WTC11 (cell line): ENCODE results near the gene RHPN2. TPM values are rescaled to one million over a fixed set of nuclear protein-coding genes. Genes with fewer than 3 reads are reported as not detected.

Source experiments
- ATAC-seq: fragments of 200-7000 bp; cut with Tn5 transposase; 2 replicates; pipeline ENCODE4 v1.10.0; 2021; ENCODE audit warnings: mild to moderate bottlenecking, moderate library complexity
- CTCF ChIA-PET: fragments of 300-600 bp; sonication (Branson Sonifier 250); formaldehyde crosslinking; loops from one replicate; lab custom pipeline; 2021; ENCODE audit warnings: antibody characterized with exemption; lab: Charles Lee
- POLR2A ChIA-PET: fragments of 350-600 bp; sonication (Branson Sonifier 250); formaldehyde crosslinking; loops from one replicate; lab custom pipeline; 2021; ENCODE audit warnings: antibody characterized with exemption; lab: Charles Lee
- DNase-seq: peaks from one replicate; pipeline ENCODE4 v3.0.0; 2021; ENCODE audit warnings: low spot score
- H3K27ac Mint-ChIP-seq: 2 replicates; pipeline ENCODE4 v1.8.0; 2021; ENCODE audit warnings: mixed read lengths
- H3K27me3 Mint-ChIP-seq: 2 replicates; pipeline ENCODE4 v1.8.0; 2021; ENCODE audit warnings: low read depth, mild to moderate bottlenecking, moderate library complexity, mixed read lengths
- H3K36me3 Mint-ChIP-seq: 2 replicates; pipeline ENCODE4 v1.8.0; 2021; ENCODE audit warnings: mixed read lengths
- H3K4me1 Mint-ChIP-seq: 2 replicates; pipeline ENCODE4 v1.8.0; 2022; ENCODE audit warnings: mixed read lengths
- H3K4me3 Mint-ChIP-seq: 2 replicates; pipeline ENCODE4 v1.8.0; 2021; ENCODE audit warnings: mild to moderate bottlenecking, moderate library complexity, mixed read lengths
- H3K9me3 Mint-ChIP-seq: 2 replicates; pipeline ENCODE4 v1.8.0; 2021; ENCODE audit warnings: mixed read lengths
- CREM ChIP-seq: sonication (generic); formaldehyde crosslinking; IDR thresholded peaks from 2 replicates; pipeline ENCODE4 v1.8.1; 2022; ENCODE audit warnings: mild to moderate bottlenecking, missing genetic modification reagents, moderate library complexity
- ESRRA ChIP-seq: sonication (generic); formaldehyde crosslinking; IDR thresholded peaks from 2 replicates; pipeline ENCODE4 v1.8.1; 2022; ENCODE audit warnings: mild to moderate bottlenecking, missing genetic modification reagents, borderline replicate concordance
- ETV6 ChIP-seq: sonication (generic); formaldehyde crosslinking; IDR thresholded peaks from 2 replicates; pipeline ENCODE4 v1.8.1; 2022; ENCODE audit warnings: mild to moderate bottlenecking, missing genetic modification reagents
- MXD4 ChIP-seq: fragments of 250-450 bp; sonication (Bioruptor Pico); IDR thresholded peaks from 2 replicates; pipeline ENCODE4 v1.8.0; 2021; ENCODE audit warnings: mild to moderate bottlenecking, moderate library complexity, borderline replicate concordance
- MYBL2 ChIP-seq: sonication (generic); formaldehyde crosslinking; IDR thresholded peaks from 2 replicates; pipeline ENCODE4 v1.8.1; 2023; ENCODE audit warnings: mild to moderate bottlenecking, moderate library complexity, missing genetic modification reagents
- TEAD4 ChIP-seq: sonication (generic); formaldehyde crosslinking; IDR thresholded peaks from 2 replicates; pipeline ENCODE4 v1.8.0; 2022; ENCODE audit warnings: mild to moderate bottlenecking, missing genetic modification reagents
- ZNF138 ChIP-seq: sonication (generic); formaldehyde crosslinking; conservative IDR thresholded peaks from 2 replicates; pipeline ENCODE4 v1.8.1; 2022; ENCODE audit warnings: mild to moderate bottlenecking, moderate library complexity, missing genetic modification reagents
- ZNF671 ChIP-seq: fragments of 250-450 bp; sonication (Bioruptor Pico); IDR thresholded peaks from 2 replicates; pipeline ENCODE4 v1.8.0; 2021; ENCODE audit warnings: mild to moderate bottlenecking
- total RNA-seq: library from RNA; stranded (reverse); gene quantifications from 3 replicates; pipeline ENCODE4 v1.2.3, GENCODE V29; 2021
- TF ChIP-seq, protein P1 (sequence below): sonication (generic); formaldehyde crosslinking; IDR thresholded peaks from 2 replicates; pipeline ENCODE4 v1.8.0; 2023; ENCODE audit warnings: missing genetic modification reagents
- TF ChIP-seq, protein P2 (sequence below): sonication (generic); formaldehyde crosslinking; IDR thresholded peaks from 2 replicates; pipeline ENCODE4 v1.8.1; 2023; ENCODE audit warnings: mild to moderate bottlenecking, missing genetic modification reagents, borderline replicate concordance
- TF ChIP-seq, protein P3 (sequence below): sonication (generic); formaldehyde crosslinking; IDR thresholded peaks from 2 replicates; pipeline ENCODE4 v1.8.1; 2023; ENCODE audit warnings: mild to moderate bottlenecking, moderate library complexity, missing genetic modification reagents
- TF ChIP-seq, protein P4 (sequence below): sonication (generic); formaldehyde crosslinking; IDR thresholded peaks from 2 replicates; pipeline ENCODE4 v1.8.0; 2022; ENCODE audit warnings: missing genetic modification reagents
- TF ChIP-seq, protein P5 (sequence below): fragments of 250-450 bp; sonication (Bioruptor Pico); IDR thresholded peaks from 2 replicates; pipeline ENCODE4 v2.1.2; 2022; ENCODE audit warnings: mild to moderate bottlenecking, moderate library complexity
- TF ChIP-seq, protein P6 (sequence below): sonication (generic); formaldehyde crosslinking; IDR thresholded peaks from 2 replicates; pipeline ENCODE4 v1.8.0; 2022; ENCODE audit warnings: mild to moderate bottlenecking, missing genetic modification reagents
- TF ChIP-seq, protein P7 (sequence below): fragments of 250-450 bp; sonication (Bioruptor Pico); IDR thresholded peaks from 2 replicates; pipeline ENCODE4 v1.9.0; 2021; ENCODE audit warnings: mild to moderate bottlenecking

RHPN2 gene
- total RNA-seq, 1 experiment from 2014 or later: 21.1 TPM

DNA sequence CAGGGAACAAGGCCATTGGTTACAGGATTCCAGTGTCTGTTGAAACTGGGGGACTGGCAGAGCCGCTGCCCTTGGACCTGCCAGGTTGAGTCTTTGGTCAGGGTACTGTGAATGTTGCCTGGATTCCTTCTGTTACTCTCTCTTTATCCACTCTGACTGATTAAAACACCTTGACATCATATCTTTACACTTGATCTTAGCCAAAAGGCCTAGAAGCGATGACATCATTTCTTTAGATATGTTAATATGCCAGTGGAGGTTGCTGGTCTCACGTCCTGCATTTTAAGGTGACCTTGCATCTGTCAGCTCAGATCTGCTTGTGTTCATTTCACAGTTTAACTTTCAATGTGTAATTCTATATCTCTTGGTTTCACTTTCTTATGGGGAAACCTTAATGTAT lies 25.5 kb upstream of the RHPN2 start:
- H3K36me3 Mint-ChIP-seq: peaks cover 31% of the 10 kb centered on the region
- no peaks in the 10 kb centered on the region for H3K27me3 Mint-ChIP-seq
- POLR2A ChIA-PET: no interaction called here
- DNase-seq: no peak
- H3K9me3 Mint-ChIP-seq: no peaks in the 10 kb centered on the region
- ATAC-seq: no peak
- H3K4me3 Mint-ChIP-seq: no peak overlapping the region
- TF ChIP-seq TEAD4 (CRISPR knock-in tag): no peak
- TF ChIP-seq, protein P1, sequence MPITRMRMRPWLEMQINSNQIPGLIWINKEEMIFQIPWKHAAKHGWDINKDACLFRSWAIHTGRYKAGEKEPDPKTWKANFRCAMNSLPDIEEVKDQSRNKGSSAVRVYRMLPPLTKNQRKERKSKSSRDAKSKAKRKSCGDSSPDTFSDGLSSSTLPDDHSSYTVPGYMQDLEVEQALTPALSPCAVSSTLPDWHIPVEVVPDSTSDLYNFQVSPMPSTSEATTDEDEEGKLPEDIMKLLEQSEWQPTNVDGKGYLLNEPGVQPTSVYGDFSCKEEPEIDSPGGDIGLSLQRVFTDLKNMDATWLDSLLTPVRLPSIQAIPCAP (CRISPR knock-in tag): no peak
- TF ChIP-seq, all 79 proteins: peak for 0
- Mint-ChIP-seq H3K4me1 (peaks cover 5% of the 10 kb centered on the region), H3K27ac (no peak overlapping the region)
- CTCF ChIA-PET: no interaction called here

DNA sequence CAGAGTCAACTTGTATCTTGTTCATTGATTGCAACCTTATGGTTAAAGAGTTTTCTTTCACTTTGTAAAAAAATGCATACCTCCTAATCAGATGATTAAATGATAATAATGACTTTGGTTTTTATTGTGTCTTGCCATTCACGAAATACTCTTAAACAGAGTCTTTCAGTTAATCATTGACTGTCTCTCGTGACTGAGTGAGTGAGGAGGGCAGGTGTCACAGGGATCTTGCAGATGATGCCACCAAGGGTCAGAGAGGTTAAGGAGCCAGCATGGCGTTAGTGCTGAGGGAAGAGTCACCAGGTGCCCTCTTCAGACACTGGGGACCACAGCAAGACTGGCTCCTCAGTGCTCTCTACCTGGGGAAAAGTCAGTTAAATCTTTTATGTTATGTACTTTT lies 24.3 kb upstream of the RHPN2 start:
- ChIA-PET POLR2A (no interaction called here), CTCF (interaction anchor here (0.6 kb wide), 1 partner anchor 94 kb away, joined by 3 read pairs; no protein-coding TSS in a partner anchor)
- no peak overlapping the region for H3K4me3 Mint-ChIP-seq
- peaks cover 5% of the 10 kb centered on the region for H3K4me1 Mint-ChIP-seq
- no peak for ATAC-seq
- H3K9me3 Mint-ChIP-seq: no peaks in the 10 kb centered on the region
- no peaks in the 10 kb centered on the region for H3K27me3 Mint-ChIP-seq
- H3K36me3 Mint-ChIP-seq: peaks cover 28% of the 10 kb centered on the region
- no peak overlapping the region; the same call in 1 of the 2 replicates for H3K27ac Mint-ChIP-seq
- no peak for DNase-seq
- TF ChIP-seq, protein P2, sequence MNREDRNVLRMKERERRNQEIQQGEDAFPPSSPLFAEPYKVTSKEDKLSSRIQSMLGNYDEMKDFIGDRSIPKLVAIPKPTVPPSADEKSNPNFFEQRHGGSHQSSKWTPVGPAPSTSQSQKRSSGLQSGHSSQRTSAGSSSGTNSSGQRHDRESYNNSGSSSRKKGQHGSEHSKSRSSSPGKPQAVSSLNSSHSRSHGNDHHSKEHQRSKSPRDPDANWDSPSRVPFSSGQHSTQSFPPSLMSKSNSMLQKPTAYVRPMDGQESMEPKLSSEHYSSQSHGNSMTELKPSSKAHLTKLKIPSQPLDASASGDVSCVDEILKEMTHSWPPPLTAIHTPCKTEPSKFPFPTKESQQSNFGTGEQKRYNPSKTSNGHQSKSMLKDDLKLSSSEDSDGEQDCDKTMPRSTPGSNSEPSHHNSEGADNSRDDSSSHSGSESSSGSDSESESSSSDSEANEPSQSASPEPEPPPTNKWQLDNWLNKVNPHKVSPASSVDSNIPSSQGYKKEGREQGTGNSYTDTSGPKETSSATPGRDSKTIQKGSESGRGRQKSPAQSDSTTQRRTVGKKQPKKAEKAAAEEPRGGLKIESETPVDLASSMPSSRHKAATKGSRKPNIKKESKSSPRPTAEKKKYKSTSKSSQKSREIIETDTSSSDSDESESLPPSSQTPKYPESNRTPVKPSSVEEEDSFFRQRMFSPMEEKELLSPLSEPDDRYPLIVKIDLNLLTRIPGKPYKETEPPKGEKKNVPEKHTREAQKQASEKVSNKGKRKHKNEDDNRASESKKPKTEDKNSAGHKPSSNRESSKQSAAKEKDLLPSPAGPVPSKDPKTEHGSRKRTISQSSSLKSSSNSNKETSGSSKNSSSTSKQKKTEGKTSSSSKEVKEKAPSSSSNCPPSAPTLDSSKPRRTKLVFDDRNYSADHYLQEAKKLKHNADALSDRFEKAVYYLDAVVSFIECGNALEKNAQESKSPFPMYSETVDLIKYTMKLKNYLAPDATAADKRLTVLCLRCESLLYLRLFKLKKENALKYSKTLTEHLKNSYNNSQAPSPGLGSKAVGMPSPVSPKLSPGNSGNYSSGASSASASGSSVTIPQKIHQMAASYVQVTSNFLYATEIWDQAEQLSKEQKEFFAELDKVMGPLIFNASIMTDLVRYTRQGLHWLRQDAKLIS: no peak
- TF ChIP-seq, protein P3, sequence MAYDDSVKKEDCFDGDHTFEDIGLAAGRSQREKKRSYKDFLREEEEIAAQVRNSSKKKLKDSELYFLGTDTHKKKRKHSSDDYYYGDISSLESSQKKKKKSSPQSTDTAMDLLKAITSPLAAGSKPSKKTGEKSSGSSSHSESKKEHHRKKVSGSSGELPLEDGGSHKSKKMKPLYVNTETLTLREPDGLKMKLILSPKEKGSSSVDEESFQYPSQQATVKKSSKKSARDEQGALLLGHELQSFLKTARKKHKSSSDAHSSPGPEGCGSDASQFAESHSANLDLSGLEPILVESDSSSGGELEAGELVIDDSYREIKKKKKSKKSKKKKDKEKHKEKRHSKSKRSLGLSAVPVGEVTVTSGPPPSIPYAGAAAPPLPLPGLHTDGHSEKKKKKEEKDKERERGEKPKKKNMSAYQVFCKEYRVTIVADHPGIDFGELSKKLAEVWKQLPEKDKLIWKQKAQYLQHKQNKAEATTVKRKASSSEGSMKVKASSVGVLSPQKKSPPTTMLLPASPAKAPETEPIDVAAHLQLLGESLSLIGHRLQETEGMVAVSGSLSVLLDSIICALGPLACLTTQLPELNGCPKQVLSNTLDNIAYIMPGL (CRISPR knock-in tag): no peak
- TF ChIP-seq MYBL2 (no peak), ESRRA (CRISPR knock-in tag) (no peak), ETV6 (CRISPR knock-in tag) (no peak), ZNF138 (CRISPR knock-in tag) (no peak), MXD4 (no peak), CREM (CRISPR knock-in tag) (no peak), ZNF671 (CRISPR knock-in tag) (no peak)
- TF ChIP-seq, protein P4, sequence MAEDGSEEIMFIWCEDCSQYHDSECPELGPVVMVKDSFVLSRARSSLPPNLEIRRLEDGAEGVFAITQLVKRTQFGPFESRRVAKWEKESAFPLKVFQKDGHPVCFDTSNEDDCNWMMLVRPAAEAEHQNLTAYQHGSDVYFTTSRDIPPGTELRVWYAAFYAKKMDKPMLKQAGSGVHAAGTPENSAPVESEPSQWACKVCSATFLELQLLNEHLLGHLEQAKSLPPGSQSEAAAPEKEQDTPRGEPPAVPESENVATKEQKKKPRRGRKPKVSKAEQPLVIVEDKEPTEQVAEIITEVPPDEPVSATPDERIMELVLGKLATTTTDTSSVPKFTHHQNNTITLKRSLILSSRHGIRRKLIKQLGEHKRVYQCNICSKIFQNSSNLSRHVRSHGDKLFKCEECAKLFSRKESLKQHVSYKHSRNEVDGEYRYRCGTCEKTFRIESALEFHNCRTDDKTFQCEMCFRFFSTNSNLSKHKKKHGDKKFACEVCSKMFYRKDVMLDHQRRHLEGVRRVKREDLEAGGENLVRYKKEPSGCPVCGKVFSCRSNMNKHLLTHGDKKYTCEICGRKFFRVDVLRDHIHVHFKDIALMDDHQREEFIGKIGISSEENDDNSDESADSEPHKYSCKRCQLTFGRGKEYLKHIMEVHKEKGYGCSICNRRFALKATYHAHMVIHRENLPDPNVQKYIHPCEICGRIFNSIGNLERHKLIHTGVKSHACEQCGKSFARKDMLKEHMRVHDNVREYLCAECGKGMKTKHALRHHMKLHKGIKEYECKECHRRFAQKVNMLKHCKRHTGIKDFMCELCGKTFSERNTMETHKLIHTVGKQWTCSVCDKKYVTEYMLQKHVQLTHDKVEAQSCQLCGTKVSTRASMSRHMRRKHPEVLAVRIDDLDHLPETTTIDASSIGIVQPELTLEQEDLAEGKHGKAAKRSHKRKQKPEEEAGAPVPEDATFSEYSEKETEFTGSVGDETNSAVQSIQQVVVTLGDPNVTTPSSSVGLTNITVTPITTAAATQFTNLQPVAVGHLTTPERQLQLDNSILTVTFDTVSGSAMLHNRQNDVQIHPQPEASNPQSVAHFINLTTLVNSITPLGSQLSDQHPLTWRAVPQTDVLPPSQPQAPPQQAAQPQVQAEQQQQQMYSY: no peak
- TF ChIP-seq, protein P5, sequence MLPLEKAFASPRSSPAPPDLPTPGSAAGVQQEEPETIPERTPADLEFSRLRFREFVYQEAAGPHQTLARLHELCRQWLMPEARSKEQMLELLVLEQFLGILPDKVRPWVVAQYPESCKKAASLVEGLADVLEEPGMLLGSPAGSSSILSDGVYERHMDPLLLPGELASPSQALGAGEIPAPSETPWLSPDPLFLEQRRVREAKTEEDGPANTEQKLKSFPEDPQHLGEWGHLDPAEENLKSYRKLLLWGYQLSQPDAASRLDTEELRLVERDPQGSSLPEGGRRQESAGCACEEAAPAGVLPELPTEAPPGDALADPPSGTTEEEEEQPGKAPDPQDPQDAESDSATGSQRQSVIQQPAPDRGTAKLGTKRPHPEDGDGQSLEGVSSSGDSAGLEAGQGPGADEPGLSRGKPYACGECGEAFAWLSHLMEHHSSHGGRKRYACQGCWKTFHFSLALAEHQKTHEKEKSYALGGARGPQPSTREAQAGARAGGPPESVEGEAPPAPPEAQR (CRISPR knock-in tag): no peak
- TF ChIP-seq, protein P6, sequence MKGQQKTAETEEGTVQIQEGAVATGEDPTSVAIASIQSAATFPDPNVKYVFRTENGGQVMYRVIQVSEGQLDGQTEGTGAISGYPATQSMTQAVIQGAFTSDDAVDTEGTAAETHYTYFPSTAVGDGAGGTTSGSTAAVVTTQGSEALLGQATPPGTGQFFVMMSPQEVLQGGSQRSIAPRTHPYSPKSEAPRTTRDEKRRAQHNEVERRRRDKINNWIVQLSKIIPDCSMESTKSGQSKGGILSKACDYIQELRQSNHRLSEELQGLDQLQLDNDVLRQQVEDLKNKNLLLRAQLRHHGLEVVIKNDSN (CRISPR knock-in tag): no peak
- TF ChIP-seq, protein P7, sequence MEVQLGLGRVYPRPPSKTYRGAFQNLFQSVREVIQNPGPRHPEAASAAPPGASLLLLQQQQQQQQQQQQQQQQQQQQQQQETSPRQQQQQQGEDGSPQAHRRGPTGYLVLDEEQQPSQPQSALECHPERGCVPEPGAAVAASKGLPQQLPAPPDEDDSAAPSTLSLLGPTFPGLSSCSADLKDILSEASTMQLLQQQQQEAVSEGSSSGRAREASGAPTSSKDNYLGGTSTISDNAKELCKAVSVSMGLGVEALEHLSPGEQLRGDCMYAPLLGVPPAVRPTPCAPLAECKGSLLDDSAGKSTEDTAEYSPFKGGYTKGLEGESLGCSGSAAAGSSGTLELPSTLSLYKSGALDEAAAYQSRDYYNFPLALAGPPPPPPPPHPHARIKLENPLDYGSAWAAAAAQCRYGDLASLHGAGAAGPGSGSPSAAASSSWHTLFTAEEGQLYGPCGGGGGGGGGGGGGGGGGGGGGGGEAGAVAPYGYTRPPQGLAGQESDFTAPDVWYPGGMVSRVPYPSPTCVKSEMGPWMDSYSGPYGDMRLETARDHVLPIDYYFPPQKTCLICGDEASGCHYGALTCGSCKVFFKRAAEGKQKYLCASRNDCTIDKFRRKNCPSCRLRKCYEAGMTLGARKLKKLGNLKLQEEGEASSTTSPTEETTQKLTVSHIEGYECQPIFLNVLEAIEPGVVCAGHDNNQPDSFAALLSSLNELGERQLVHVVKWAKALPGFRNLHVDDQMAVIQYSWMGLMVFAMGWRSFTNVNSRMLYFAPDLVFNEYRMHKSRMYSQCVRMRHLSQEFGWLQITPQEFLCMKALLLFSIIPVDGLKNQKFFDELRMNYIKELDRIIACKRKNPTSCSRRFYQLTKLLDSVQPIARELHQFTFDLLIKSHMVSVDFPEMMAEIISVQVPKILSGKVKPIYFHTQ (CRISPR knock-in tag): no peak
